SK-N-SH treated with all-trans-retinoic acid at 6 μM for 48 hours (cell line): ENCODE results near the gene PFKFB2.

ENCODE experiments used
- ATAC-seq: fragments of 200-7000 bp; cut with Tn5 transposase; 3 replicates; pipeline ENCODE4 v1.9.1; 2020; ENCODE audit warnings: mild to moderate bottlenecking, moderate library complexity
- ARNTL ChIP-seq: fragments of 450-650 bp; formaldehyde crosslinking; IDR thresholded peaks from 2 replicates; pipeline ENCODE4 v1.5.0; 2020; ENCODE audit warnings: low read depth, mild to moderate bottlenecking, moderate library complexity, borderline replicate concordance
- BACH2 ChIP-seq: fragments of 250-450 bp; sonication (Bioruptor Pico); IDR thresholded peaks from 2 replicates; pipeline ENCODE4 v1.9.0; 2021; ENCODE audit warnings: mild to moderate bottlenecking, borderline replicate concordance
- CSDC2 ChIP-seq: fragments of 250-450 bp; sonication (Bioruptor Pico); IDR thresholded peaks from 2 replicates; pipeline ENCODE4 v1.5.0; 2020; ENCODE audit warnings: mild to moderate bottlenecking, moderate library complexity
- ESRRG ChIP-seq: fragments of 250-450 bp; sonication (Bioruptor Pico); IDR thresholded peaks from 2 replicates; pipeline ENCODE4 v1.6.1; 2021; ENCODE audit warnings: mild to moderate bottlenecking
- GLIS3 ChIP-seq: fragments of 250-450 bp; sonication (Bioruptor Pico); IDR thresholded peaks from 2 replicates; pipeline ENCODE4 v1.5.0; 2020; ENCODE audit warnings: mild to moderate bottlenecking, moderate library complexity
- OSR1 ChIP-seq: fragments of 250-450 bp; sonication (Bioruptor Pico); IDR thresholded peaks from 2 replicates; pipeline ENCODE4 v1.8.0; 2022; ENCODE audit warnings: moderate library complexity, mild to moderate bottlenecking, inconsistent platforms
- PPARA ChIP-seq: fragments of 250-450 bp; sonication (Bioruptor Pico); IDR thresholded peaks from 2 replicates; pipeline ENCODE4 v1.5.0; 2020; ENCODE audit warnings: mild to moderate bottlenecking, borderline replicate concordance
- RARB ChIP-seq: fragments of 250-450 bp; sonication (Bioruptor Pico); IDR thresholded peaks from 2 replicates; pipeline ENCODE4 v1.8.0; 2021; ENCODE audit warnings: mild to moderate bottlenecking, moderate library complexity
- SNAI2 ChIP-seq: fragments of 250-450 bp; sonication (Bioruptor Pico); IDR thresholded peaks from 2 replicates; pipeline ENCODE4 v1.5.0; 2020; ENCODE audit warnings: mild to moderate bottlenecking, moderate library complexity
- TCF4 ChIP-seq: fragments of 250-450 bp; sonication (Bioruptor Pico); IDR thresholded peaks from 2 replicates; pipeline ENCODE4 v1.8.0; 2021; ENCODE audit warnings: mild to moderate bottlenecking, moderate library complexity, borderline replicate concordance
- TOX ChIP-seq: fragments of 250-450 bp; sonication (Bioruptor Pico); IDR thresholded peaks from 2 replicates; pipeline ENCODE4 v1.8.0; 2021; ENCODE audit warnings: mild to moderate bottlenecking, moderate library complexity, borderline replicate concordance
- ZC3H10 ChIP-seq: fragments of 250-450 bp; sonication (Bioruptor Pico); IDR thresholded peaks from 2 replicates; pipeline ENCODE4 v1.5.1; 2021; ENCODE audit warnings: mild to moderate bottlenecking, moderate library complexity
- ZFP3 ChIP-seq: fragments of 250-450 bp; sonication (Bioruptor Pico); IDR thresholded peaks from 2 replicates; pipeline ENCODE4 v1.5.0; 2020; ENCODE audit warnings: mild to moderate bottlenecking, moderate library complexity
- ZFP30 ChIP-seq: fragments of 450-650 bp; formaldehyde crosslinking; IDR thresholded peaks from 2 replicates; pipeline ENCODE4 v1.5.0; 2022; ENCODE audit warnings: mild to moderate bottlenecking, moderate library complexity
- ZNF565 ChIP-seq: fragments of 450-650 bp; formaldehyde crosslinking; conservative IDR thresholded peaks from 2 replicates; pipeline ENCODE4 v1.5.0; 2020; ENCODE audit warnings: low read depth, mild to moderate bottlenecking, moderate library complexity
- ZNF70 ChIP-seq: fragments of 450-650 bp; formaldehyde crosslinking; IDR thresholded peaks from 2 replicates; pipeline ENCODE4 v1.5.0; 2020; ENCODE audit warnings: mild to moderate bottlenecking, moderate library complexity
- ZNF8 ChIP-seq: fragments of 450-650 bp; formaldehyde crosslinking; IDR thresholded peaks from 2 replicates; pipeline ENCODE4 v1.5.0; 2020; ENCODE audit warnings: mild to moderate bottlenecking, moderate library complexity
- TF ChIP-seq, protein P1 (sequence below): fragments of 250-450 bp; sonication (Bioruptor Pico); IDR thresholded peaks from 2 replicates; pipeline ENCODE4 v1.8.0; 2020; ENCODE audit warnings: mild to moderate bottlenecking, moderate library complexity, borderline replicate concordance
- TF ChIP-seq, protein P2 (sequence below): fragments of 250-450 bp; sonication (Bioruptor Pico); IDR thresholded peaks from 2 replicates; pipeline ENCODE4 v1.8.0; 2021; ENCODE audit warnings: low read depth, mild to moderate bottlenecking, moderate library complexity, borderline replicate concordance
- TF ChIP-seq, protein P3 (sequence below): fragments of 250-450 bp; sonication (Bioruptor Pico); IDR thresholded peaks from 2 replicates; pipeline ENCODE4 v1.5.1; 2021; ENCODE audit warnings: mild to moderate bottlenecking, moderate library complexity
- TF ChIP-seq, protein P4 (sequence below): fragments of 250-450 bp; sonication (Bioruptor Pico); IDR thresholded peaks from 2 replicates; pipeline ENCODE4 v1.5.1; 2020; ENCODE audit warnings: low read depth, mild to moderate bottlenecking, moderate library complexity
- TF ChIP-seq, protein P5 (sequence below): fragments of 250-450 bp; sonication (Bioruptor Pico); IDR thresholded peaks from 2 replicates; pipeline ENCODE4 v1.5.0; 2020; ENCODE audit warnings: mild to moderate bottlenecking, moderate library complexity

Gene PFKFB2

DNA sequence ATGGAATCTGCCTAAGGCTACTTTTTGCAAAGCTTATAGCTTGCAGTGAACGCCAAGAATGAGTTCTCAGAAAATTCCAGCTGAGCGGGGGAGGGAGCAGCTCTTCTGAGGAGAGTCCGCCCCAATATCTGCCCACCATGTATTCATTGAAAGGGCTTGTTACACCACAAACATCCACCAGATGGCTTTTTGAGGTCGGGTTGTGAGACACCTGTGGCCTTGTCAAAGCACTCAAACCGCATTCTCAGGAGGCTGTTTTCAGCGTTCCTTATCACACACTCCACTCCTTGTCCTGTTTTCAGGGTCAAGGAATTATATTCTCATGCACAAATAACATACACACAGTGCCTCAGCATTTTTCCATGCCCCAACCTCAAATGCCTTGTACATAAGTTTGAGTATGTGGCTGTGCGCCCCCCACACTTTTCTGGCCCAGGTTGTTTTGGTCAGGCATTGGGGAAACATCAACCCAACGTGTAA lies 31.7 kb downstream of the PFKFB2 start:
- TF ChIP-seq ZFP3 (CRISPR knock-in tag): no peak
- TF ChIP-seq ZNF565: no peak
- TF ChIP-seq ZNF70 (CRISPR knock-in tag): no peak
- TF ChIP-seq PPARA (CRISPR knock-in tag): no peak
- no peak for TF ChIP-seq GLIS3 (CRISPR knock-in tag)
- TF ChIP-seq, protein P1, sequence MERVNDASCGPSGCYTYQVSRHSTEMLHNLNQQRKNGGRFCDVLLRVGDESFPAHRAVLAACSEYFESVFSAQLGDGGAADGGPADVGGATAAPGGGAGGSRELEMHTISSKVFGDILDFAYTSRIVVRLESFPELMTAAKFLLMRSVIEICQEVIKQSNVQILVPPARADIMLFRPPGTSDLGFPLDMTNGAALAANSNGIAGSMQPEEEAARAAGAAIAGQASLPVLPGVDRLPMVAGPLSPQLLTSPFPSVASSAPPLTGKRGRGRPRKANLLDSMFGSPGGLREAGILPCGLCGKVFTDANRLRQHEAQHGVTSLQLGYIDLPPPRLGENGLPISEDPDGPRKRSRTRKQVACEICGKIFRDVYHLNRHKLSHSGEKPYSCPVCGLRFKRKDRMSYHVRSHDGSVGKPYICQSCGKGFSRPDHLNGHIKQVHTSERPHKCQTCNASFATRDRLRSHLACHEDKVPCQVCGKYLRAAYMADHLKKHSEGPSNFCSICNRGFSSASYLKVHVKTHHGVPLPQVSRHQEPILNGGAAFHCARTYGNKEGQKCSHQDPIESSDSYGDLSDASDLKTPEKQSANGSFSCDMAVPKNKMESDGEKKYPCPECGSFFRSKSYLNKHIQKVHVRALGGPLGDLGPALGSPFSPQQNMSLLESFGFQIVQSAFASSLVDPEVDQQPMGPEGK (CRISPR knock-in tag): no peak
- TF ChIP-seq ZC3H10 (CRISPR knock-in tag): no peak
- no peak for TF ChIP-seq CSDC2 (CRISPR knock-in tag)
- TF ChIP-seq ZFP30 (CRISPR knock-in tag): no peak
- TF ChIP-seq, all 23 proteins: peak for 0
- peak; percentile 91 for ATAC-seq

DNA sequence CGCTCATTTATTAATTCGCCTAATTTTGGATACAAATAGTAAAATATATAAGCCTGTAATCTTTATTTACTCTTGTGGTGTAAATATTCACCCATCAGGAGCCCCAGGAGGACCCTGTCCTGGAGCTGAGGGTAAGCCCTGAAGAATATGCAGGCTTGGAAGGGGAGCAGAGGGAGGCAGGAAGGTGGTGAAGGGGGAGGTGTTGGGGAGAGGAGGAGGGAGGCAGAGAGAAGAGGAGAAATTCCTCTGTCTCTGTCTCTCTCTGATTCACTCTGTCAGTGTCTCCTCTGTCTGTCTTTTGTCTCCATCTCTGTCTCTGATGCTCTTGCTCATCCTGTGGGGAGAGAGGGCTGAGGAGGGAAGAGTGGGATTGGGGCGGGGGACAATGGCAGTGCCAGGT lies 32.8 kb downstream of the PFKFB2 start:
- no peak for ATAC-seq
- TF ChIP-seq, protein P2, sequence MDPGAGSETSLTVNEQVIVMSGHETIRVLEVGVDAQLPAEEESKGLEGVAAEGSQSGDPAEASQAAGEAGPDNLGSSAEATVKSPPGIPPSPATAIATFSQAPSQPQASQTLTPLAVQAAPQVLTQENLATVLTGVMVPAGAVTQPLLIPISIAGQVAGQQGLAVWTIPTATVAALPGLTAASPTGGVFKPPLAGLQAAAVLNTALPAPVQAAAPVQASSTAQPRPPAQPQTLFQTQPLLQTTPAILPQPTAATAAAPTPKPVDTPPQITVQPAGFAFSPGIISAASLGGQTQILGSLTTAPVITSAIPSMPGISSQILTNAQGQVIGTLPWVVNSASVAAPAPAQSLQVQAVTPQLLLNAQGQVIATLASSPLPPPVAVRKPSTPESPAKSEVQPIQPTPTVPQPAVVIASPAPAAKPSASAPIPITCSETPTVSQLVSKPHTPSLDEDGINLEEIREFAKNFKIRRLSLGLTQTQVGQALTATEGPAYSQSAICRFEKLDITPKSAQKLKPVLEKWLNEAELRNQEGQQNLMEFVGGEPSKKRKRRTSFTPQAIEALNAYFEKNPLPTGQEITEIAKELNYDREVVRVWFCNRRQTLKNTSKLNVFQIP (CRISPR knock-in tag): no peak
- no peak for TF ChIP-seq BACH2 (CRISPR knock-in tag)
- TF ChIP-seq TOX (CRISPR knock-in tag): no peak
- no peak for TF ChIP-seq PPARA (CRISPR knock-in tag)
- TF ChIP-seq, protein P3, sequence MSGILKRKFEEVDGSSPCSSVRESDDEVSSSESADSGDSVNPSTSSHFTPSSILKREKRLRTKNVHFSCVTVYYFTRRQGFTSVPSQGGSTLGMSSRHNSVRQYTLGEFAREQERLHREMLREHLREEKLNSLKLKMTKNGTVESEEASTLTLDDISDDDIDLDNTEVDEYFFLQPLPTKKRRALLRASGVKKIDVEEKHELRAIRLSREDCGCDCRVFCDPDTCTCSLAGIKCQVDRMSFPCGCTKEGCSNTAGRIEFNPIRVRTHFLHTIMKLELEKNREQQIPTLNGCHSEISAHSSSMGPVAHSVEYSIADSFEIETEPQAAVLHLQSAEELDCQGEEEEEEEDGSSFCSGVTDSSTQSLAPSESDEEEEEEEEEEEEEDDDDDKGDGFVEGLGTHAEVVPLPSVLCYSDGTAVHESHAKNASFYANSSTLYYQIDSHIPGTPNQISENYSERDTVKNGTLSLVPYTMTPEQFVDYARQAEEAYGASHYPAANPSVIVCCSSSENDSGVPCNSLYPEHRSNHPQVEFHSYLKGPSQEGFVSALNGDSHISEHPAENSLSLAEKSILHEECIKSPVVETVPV: no peak
- TF ChIP-seq, protein P1 (CRISPR knock-in tag): no peak
- no peak for TF ChIP-seq ESRRG (CRISPR knock-in tag)
- TF ChIP-seq ZFP3 (CRISPR knock-in tag): no peak
- no peak for TF ChIP-seq TCF4 (CRISPR knock-in tag)
- TF ChIP-seq ZC3H10 (CRISPR knock-in tag): no peak
- no peak for TF ChIP-seq RARB
- TF ChIP-seq ARNTL (CRISPR knock-in tag): no peak
- TF ChIP-seq ZNF8 (CRISPR knock-in tag): no peak
- no peak for TF ChIP-seq OSR1 (CRISPR knock-in tag)
- TF ChIP-seq ZNF70 (CRISPR knock-in tag): no peak
- TF ChIP-seq ZFP30 (CRISPR knock-in tag): no peak
- TF ChIP-seq, protein P4, sequence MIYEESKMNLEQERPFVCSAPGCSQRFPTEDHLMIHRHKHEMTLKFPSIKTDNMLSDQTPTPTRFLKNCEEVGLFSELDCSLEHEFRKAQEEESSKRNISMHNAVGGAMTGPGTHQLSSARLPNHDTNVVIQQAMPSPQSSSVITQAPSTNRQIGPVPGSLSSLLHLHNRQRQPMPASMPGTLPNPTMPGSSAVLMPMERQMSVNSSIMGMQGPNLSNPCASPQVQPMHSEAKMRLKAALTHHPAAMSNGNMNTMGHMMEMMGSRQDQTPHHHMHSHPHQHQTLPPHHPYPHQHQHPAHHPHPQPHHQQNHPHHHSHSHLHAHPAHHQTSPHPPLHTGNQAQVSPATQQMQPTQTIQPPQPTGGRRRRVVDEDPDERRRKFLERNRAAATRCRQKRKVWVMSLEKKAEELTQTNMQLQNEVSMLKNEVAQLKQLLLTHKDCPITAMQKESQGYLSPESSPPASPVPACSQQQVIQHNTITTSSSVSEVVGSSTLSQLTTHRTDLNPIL (CRISPR knock-in tag): no peak
- no peak for TF ChIP-seq ZNF565
- TF ChIP-seq SNAI2 (CRISPR knock-in tag): no peak
- TF ChIP-seq, all 23 proteins: peak for 0

DNA sequence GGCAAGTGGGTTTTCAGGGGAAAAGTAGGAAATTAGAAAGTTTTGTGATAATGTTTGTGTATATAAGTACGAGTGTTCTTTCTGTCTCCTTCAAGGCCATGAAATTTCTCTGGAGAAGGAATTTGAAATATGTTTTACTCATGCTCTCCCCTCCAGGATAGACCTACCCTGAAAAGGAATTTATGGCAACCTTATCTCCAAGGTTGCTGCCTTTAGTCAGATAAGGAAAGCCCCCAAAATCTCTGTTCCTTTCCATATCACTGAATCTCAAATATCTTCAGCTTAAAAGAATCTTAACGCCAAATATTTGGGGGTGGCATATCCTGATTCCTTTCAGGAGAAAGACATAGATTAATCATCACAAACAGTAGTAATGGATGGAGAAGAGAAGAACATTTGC lies 35.1 kb downstream of the PFKFB2 start:
- TF ChIP-seq PPARA (CRISPR knock-in tag) (no peak), SNAI2 (CRISPR knock-in tag) (no peak)
- TF ChIP-seq, protein P5, sequence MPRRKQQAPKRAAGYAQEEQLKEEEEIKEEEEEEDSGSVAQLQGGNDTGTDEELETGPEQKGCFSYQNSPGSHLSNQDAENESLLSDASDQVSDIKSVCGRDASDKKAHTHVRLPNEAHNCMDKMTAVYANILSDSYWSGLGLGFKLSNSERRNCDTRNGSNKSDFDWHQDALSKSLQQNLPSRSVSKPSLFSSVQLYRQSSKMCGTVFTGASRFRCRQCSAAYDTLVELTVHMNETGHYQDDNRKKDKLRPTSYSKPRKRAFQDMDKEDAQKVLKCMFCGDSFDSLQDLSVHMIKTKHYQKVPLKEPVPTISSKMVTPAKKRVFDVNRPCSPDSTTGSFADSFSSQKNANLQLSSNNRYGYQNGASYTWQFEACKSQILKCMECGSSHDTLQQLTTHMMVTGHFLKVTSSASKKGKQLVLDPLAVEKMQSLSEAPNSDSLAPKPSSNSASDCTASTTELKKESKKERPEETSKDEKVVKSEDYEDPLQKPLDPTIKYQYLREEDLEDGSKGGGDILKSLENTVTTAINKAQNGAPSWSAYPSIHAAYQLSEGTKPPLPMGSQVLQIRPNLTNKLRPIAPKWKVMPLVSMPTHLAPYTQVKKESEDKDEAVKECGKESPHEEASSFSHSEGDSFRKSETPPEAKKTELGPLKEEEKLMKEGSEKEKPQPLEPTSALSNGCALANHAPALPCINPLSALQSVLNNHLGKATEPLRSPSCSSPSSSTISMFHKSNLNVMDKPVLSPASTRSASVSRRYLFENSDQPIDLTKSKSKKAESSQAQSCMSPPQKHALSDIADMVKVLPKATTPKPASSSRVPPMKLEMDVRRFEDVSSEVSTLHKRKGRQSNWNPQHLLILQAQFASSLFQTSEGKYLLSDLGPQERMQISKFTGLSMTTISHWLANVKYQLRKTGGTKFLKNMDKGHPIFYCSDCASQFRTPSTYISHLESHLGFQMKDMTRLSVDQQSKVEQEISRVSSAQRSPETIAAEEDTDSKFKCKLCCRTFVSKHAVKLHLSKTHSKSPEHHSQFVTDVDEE (CRISPR knock-in tag): no peak
- TF ChIP-seq, protein P4 (CRISPR knock-in tag): no peak

More for the DNA sequence above, 35.1 kb downstream of the PFKFB2 start:
- ATAC-seq: no peak
